HCT116 (cell line): ENCODE results near the gene UTRN. TPM values are rescaled to one million over a fixed set of nuclear protein-coding genes. Genes with fewer than 3 reads are reported as not detected.

ENCODE experiments used
- ATAC-seq: fragments of 200-7000 bp; cut with Tn5 transposase; 2 replicates; pipeline ENCODE4 v1.9.1; 2020; ENCODE audit warnings: mild to moderate bottlenecking, moderate library complexity
- BruUV-seq: library from RNA; stranded (reverse); fragments of 400-500 nt; replicated peaks from 2 replicates; lab custom pipeline; 2021; lab: Mats Ljungman, UMichigan
- CTCF ChIA-PET: fragments of 300-600 bp; sonication (Branson Sonifier 250); formaldehyde crosslinking; loops from one replicate; lab custom pipeline; 2021; ENCODE audit warnings: antibody characterized with exemption; lab: Charles Lee
- POLR2A ChIA-PET: fragments of 300-600, 350-600 bp; sonication (Branson Sonifier 250); formaldehyde crosslinking; loops from one replicate; lab custom pipeline; 2021; ENCODE audit warnings: antibody characterized with exemption; lab: Charles Lee
- RAD21 ChIA-PET, 2 experiments: fragments of 300-600 bp; sonication (Branson Sonifier 250); formaldehyde crosslinking; loops; one replicate each; lab custom pipeline; 2023; ENCODE audit warnings: low total read pairs in 2 of 2; ENCODE audit not compliant: uncharacterized antibody in 2 of 2, unreplicated experiment in 2 of 2, low non-redundant PET in 1 of 2; lab: Charles Lee
- DNase-seq: peaks from one replicate; pipeline ENCODE4 v3.0.0-alpha.2; 2010; ENCODE audit warnings: low read depth, low spot score
- H2AFZ ChIP-seq: fragments of 200-600 bp; shearing (Covaris generic), sonication (generic); 2 replicates; pipeline ENCODE4 v1.6.1; 2017; ENCODE audit warnings: low read depth, mixed run types, mixed read lengths, antibody characterized with exemption, low read length; ENCODE audit not compliant: poor library complexity, severe bottlenecking
- H3K27ac ChIP-seq: 2 replicates; pipeline ENCODE4 v1.5.1; 2012; ENCODE audit warnings: low read depth, low read length
- H3K27me3 ChIP-seq: fragments of 200-600 bp; sonication (generic); 2 replicates; pipeline ENCODE4 v1.6.1; 2016; ENCODE audit warnings: mixed run types, low read length, mixed read lengths; ENCODE audit not compliant: insufficient read depth
- H3K36me3 ChIP-seq, 2 experiments: fragments of 200-500 bp in 1 of 2; fragments of 200-600 bp in 1 of 2; sonication (Bioruptor generic) in 1 of 2; sonication (generic) in 1 of 2; 2 replicates each; pipeline versions ENCODE4 v1.5.1 to v1.6.1; 2014 to 2016; ENCODE audit warnings: low read length in 2 of 2, inconsistent platforms in 1 of 2, mixed read lengths in 1 of 2, mixed run types in 1 of 2; ENCODE audit not compliant: insufficient read depth in 2 of 2, control insufficient read depth in 1 of 2
- H3K4me1 ChIP-seq, 2 experiments: fragments of 200-600 bp in 1 of 2; sonication (generic) in 1 of 2; 2 replicates each; pipeline versions ENCODE4 v1.5.1 to v1.6.1; 2012 to 2017; ENCODE audit warnings: low read length in 2 of 2, inconsistent platforms in 1 of 2, mild to moderate bottlenecking in 1 of 2, mixed read lengths in 1 of 2, mixed run types in 1 of 2, moderate library complexity in 1 of 2; ENCODE audit not compliant: insufficient read depth in 2 of 2, control insufficient read depth in 1 of 2
- H3K4me2 ChIP-seq: fragments of 200-600 bp; sonication (generic); 2 replicates; pipeline ENCODE4 v1.6.1; 2017; ENCODE audit warnings: mixed run types, low read length, mixed read lengths
- H3K4me3 ChIP-seq, 2 experiments: fragments of 200-600 bp in 1 of 2; sonication (generic) in 1 of 2; replicated peaks in 1 of 2; 2 replicates each; pipeline ENCODE4 v1.5.1; 2011 to 2016; ENCODE audit warnings: low read length in 2 of 2, control low read depth in 1 of 2, low read depth in 1 of 2, mild to moderate bottlenecking in 1 of 2, mixed read lengths in 1 of 2, mixed run types in 1 of 2
- H3K79me2 ChIP-seq: fragments of 200-600 bp; sonication (generic); 2 replicates; pipeline ENCODE4 v1.6.1; 2017; ENCODE audit warnings: mild to moderate bottlenecking, mixed run types, low read length, moderate library complexity, mixed read lengths; ENCODE audit not compliant: insufficient read depth
- H3K9ac ChIP-seq: fragments of 200-600 bp; sonication (generic); 2 replicates; pipeline ENCODE4 v1.6.1; 2016; ENCODE audit warnings: low read length, mixed read lengths
- H3K9me2 ChIP-seq: fragments of 200-600 bp; sonication (generic), shearing (Covaris generic); 2 replicates; pipeline ENCODE4 v1.6.1; 2017; ENCODE audit warnings: mixed run types, mild to moderate bottlenecking, moderate library complexity; ENCODE audit not compliant: insufficient read depth
- H3K9me3 ChIP-seq, 2 experiments: fragments of 200-500 bp in 1 of 2; fragments of 200-600 bp in 1 of 2; sonication (Bioruptor generic) in 1 of 2; sonication (generic) in 1 of 2; 2 replicates each; pipeline ENCODE4 v1.6.1; 2014 to 2017; ENCODE audit warnings: low read length in 2 of 2, mixed read lengths in 2 of 2, inconsistent platforms in 1 of 2, low read depth in 1 of 2, mild to moderate bottlenecking in 1 of 2, mixed run types in 1 of 2, moderate library complexity in 1 of 2; ENCODE audit not compliant: control insufficient read depth in 1 of 2, insufficient read depth in 1 of 2
- H4K20me1 ChIP-seq: fragments of 200-600 bp; sonication (generic), shearing (Covaris generic); 2 replicates; pipeline ENCODE4 v1.6.1; 2017; ENCODE audit warnings: mixed run types, mild to moderate bottlenecking, moderate library complexity; ENCODE audit not compliant: insufficient read depth
- ATF3 ChIP-seq: IDR thresholded peaks from 2 replicates; pipeline ENCODE4 v1.6.1; 2012
- CBX3 ChIP-seq: IDR thresholded peaks from 2 replicates; pipeline ENCODE4 v1.6.1; 2012; ENCODE audit warnings: low read depth
- ELF1 ChIP-seq: IDR thresholded peaks from 2 replicates; pipeline ENCODE4 v1.6.1; 2012; ENCODE audit warnings: low read depth, borderline replicate concordance
- FOSL1 ChIP-seq: IDR thresholded peaks from 2 replicates; pipeline ENCODE4 v1.6.1; 2012; ENCODE audit warnings: low read depth
- JUND ChIP-seq: IDR thresholded peaks from 2 replicates; pipeline ENCODE4 v1.6.1; 2012
- MAX ChIP-seq: IDR thresholded peaks from 2 replicates; pipeline ENCODE4 v1.6.1; 2012
- POLR2A ChIP-seq: IDR thresholded peaks from 2 replicates; pipeline ENCODE4 v1.7.0; 2011; ENCODE audit warnings: borderline replicate concordance; ENCODE audit not compliant: insufficient read depth, insufficient read length; ENCODE audit errors: extremely low read depth
- POLR2AphosphoS5 ChIP-seq: IDR thresholded peaks from 2 replicates; pipeline ENCODE4 v1.6.1; 2011; ENCODE audit warnings: mild to moderate bottlenecking, low read depth, low read length, moderate library complexity
- RAD21 ChIP-seq: IDR thresholded peaks from 2 replicates; pipeline ENCODE4 v1.6.1; 2012; ENCODE audit warnings: low read depth, mild to moderate bottlenecking
- SIN3A ChIP-seq: IDR thresholded peaks from 2 replicates; pipeline ENCODE4 v1.6.1; 2012; ENCODE audit warnings: low read depth
- TCF7L2 ChIP-seq: IDR thresholded peaks from 2 replicates; pipeline ENCODE4 v1.7.0; 2011; ENCODE audit warnings: borderline replicate concordance, inconsistent platforms; ENCODE audit not compliant: insufficient read depth, insufficient read length; ENCODE audit errors: extremely low read depth
- ZFX ChIP-seq: fragments of 450-650 bp; IDR thresholded peaks from 2 replicates; pipeline ENCODE4 v1.6.1; 2017
- ZNF274 ChIP-seq: fragments of 200-500 bp; sonication (Bioruptor generic); IDR thresholded peaks from 2 replicates; pipeline ENCODE4 v1.6.1; 2014; ENCODE audit warnings: mild to moderate bottlenecking, low read depth, low read length, inconsistent platforms
- intact Hi-C: fragments of 100-400 bp; cut with micrococcal nuclease; formaldehyde crosslinking; loops from 2 replicates; pipeline ENCODE4 v1.10.0; 2022
- total RNA-seq: library from RNA; stranded (reverse); gene quantifications from one replicate; pipeline ENCODE4 v1.2.1, GENCODE V29; 2021; ENCODE audit not compliant: unreplicated experiment
- TF ChIP-seq, protein P1 (sequence below), 3 experiments: fragments of 200-600 bp in 1 of 3; sonication (generic) in 1 of 3; IDR thresholded peaks in 2 of 3; conservative IDR thresholded peaks in 1 of 3; 2 replicates each; pipeline ENCODE4 v1.5.1; 2012 to 2017; ENCODE audit warnings: low read depth in 2 of 3, low read length in 2 of 3, antibody characterized with exemption in 1 of 3, borderline replicate concordance in 1 of 3, control low read depth in 1 of 3, mild to moderate bottlenecking in 1 of 3, mixed read lengths in 1 of 3, mixed run types in 1 of 3, moderate library complexity in 1 of 3; ENCODE audit not compliant: insufficient read depth in 1 of 3
- TF ChIP-seq, protein P2 (sequence below): IDR thresholded peaks from 2 replicates; pipeline ENCODE4 v1.6.1; 2011; ENCODE audit warnings: mild to moderate bottlenecking, low read length, moderate library complexity; ENCODE audit not compliant: insufficient replicate concordance; ENCODE audit errors: extremely low read depth

The UTRN gene
- total RNA-seq, 1 experiment from 2014 or later = 28.4 TPM

DNA sequence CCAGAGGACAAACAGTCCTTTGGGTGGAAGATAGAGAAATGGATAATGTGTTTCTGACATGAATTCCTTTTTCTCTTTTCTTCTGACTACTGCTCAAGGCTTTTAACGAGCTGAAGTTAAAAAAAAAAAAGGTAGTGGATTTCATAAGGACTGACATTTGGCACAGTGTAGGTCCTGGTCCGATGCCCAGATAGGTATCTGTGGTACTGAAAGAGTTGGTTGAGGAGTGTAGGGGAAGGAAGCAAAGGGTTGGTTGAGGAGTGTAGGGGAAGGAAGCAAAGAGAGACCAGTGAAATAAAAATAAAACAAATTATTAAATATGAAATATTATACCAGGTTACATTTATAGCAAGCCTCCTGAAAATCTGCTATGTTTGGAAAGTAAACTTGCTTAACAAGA, 11.8 kb downstream of the UTRN start:
- no peak overlapping the region for H3K4me2 ChIP-seq
- BruUV-seq = no TSS peak
- H3K9ac ChIP-seq = no peak overlapping the region
- H3K79me2 ChIP-seq = no peaks in the 10 kb centered on the region
- H3K4me1 ChIP-seq = peaks cover 8 to 11% of the 10 kb centered on the region in 2 experiments; a peak in 3 of 4 replicates
- H3K9me3 ChIP-seq = no peaks in the 10 kb centered on the region
- peaks cover 0 to 11% of the 10 kb centered on the region in 2 experiments; a peak in 1 of 4 replicates for H3K36me3 ChIP-seq
- RAD21 ChIA-PET = no interaction called here
- TF ChIP-seq POLR2A = no peak
- no peak for TF ChIP-seq RAD21
- TF ChIP-seq ZNF274 = no peak
- TF ChIP-seq ELF1 = no peak
- no peak for TF ChIP-seq TCF7L2
- TF ChIP-seq JUND = no peak
- no peak for TF ChIP-seq SIN3A
- no peak for TF ChIP-seq CBX3
- no peak for TF ChIP-seq FOSL1
- TF ChIP-seq ATF3 = no peak
- TF ChIP-seq MAX = no peak
- H4K20me1 ChIP-seq = no peaks in the 10 kb centered on the region
- H3K9me2 ChIP-seq = no peaks in the 10 kb centered on the region
- no peaks in the 10 kb centered on the region for H3K27me3 ChIP-seq
- CTCF ChIA-PET = no interaction called here
- H3K4me3 ChIP-seq = no peak overlapping the region
- no peak overlapping the region for H3K27ac ChIP-seq
- no peak for DNase-seq
- intact Hi-C loops = no loop called here
- no peak for ATAC-seq
- POLR2A ChIA-PET = no interaction called here
- no peak overlapping the region for H2AFZ ChIP-seq

GRCh38 chr6:144297511-144298100, 12.5 kb downstream of the UTRN start:
- intact Hi-C loops = no loop called here
- H3K27ac ChIP-seq = no peak overlapping the region
- POLR2A ChIA-PET = no interaction called here
- no peak overlapping the region for H3K4me2 ChIP-seq
- no peak overlapping the region for H3K9ac ChIP-seq
- no peaks in the 10 kb centered on the region for H4K20me1 ChIP-seq
- TF ChIP-seq POLR2AphosphoS5 (no peak), RAD21 (no peak), CBX3 (no peak), ZFX (no peak), ZNF274 (no peak)
- TF ChIP-seq, protein P1, sequence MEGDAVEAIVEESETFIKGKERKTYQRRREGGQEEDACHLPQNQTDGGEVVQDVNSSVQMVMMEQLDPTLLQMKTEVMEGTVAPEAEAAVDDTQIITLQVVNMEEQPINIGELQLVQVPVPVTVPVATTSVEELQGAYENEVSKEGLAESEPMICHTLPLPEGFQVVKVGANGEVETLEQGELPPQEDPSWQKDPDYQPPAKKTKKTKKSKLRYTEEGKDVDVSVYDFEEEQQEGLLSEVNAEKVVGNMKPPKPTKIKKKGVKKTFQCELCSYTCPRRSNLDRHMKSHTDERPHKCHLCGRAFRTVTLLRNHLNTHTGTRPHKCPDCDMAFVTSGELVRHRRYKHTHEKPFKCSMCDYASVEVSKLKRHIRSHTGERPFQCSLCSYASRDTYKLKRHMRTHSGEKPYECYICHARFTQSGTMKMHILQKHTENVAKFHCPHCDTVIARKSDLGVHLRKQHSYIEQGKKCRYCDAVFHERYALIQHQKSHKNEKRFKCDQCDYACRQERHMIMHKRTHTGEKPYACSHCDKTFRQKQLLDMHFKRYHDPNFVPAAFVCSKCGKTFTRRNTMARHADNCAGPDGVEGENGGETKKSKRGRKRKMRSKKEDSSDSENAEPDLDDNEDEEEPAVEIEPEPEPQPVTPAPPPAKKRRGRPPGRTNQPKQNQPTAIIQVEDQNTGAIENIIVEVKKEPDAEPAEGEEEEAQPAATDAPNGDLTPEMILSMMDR (IDR thresholded peaks at IDR 0.05 in 2 of 3, conservative IDR thresholded peaks at IDR 0.05 in 1 of 3; ENCODE audit: borderline replicate concordance in 1 of 3, insufficient read depth in 1 of 3, low read depth in 2 of 3, low read length in 2 of 3) = no peak
- TF ChIP-seq, protein P2, sequence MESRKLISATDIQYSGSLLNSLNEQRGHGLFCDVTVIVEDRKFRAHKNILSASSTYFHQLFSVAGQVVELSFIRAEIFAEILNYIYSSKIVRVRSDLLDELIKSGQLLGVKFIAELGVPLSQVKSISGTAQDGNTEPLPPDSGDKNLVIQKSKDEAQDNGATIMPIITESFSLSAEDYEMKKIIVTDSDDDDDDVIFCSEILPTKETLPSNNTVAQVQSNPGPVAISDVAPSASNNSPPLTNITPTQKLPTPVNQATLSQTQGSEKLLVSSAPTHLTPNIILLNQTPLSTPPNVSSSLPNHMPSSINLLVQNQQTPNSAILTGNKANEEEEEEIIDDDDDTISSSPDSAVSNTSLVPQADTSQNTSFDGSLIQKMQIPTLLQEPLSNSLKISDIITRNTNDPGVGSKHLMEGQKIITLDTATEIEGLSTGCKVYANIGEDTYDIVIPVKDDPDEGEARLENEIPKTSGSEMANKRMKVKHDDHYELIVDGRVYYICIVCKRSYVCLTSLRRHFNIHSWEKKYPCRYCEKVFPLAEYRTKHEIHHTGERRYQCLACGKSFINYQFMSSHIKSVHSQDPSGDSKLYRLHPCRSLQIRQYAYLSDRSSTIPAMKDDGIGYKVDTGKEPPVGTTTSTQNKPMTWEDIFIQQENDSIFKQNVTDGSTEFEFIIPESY = no peak
- ATAC-seq (no peak), DNase-seq (no peak)
- H3K4me3 ChIP-seq = no peak overlapping the region
- RAD21 ChIA-PET = no interaction called here
- BruUV-seq = no TSS peak
- H3K79me2 ChIP-seq = no peaks in the 10 kb centered on the region
- CTCF ChIA-PET = no interaction called here
- no peak overlapping the region for H2AFZ ChIP-seq
- H3K36me3 ChIP-seq = peaks cover 0 to 7% of the 10 kb centered on the region in 2 experiments; a peak in 1 of 4 replicates
- no peaks in the 10 kb centered on the region for H3K9me2 ChIP-seq
- no peaks in the 10 kb centered on the region for H3K9me3 ChIP-seq
- H3K4me1 ChIP-seq = peaks cover 8 to 11% of the 10 kb centered on the region in 2 experiments; a peak in 3 of 4 replicates
- H3K27me3 ChIP-seq = no peaks in the 10 kb centered on the region
